HepG2 (cell line): ENCODE measurements around the gene BAHCC1. TPM values are rescaled to one million over a fixed set of nuclear protein-coding genes. Genes with fewer than 3 reads are reported as not detected.

Experiments used
- CBFB ChIP-seq: sonication (generic); formaldehyde crosslinking; IDR thresholded peaks from 2 replicates; pipeline ENCODE4 v1.4.0; 2020; ENCODE audit warnings: missing genetic modification reagents
- CTCF ChIP-seq: sonication (generic); formaldehyde crosslinking; IDR thresholded peaks from 2 replicates; pipeline ENCODE4 v1.5.0; 2020; ENCODE audit warnings: mild to moderate bottlenecking, missing genetic modification reagents, moderate library complexity
- E2F5 ChIP-seq: sonication (generic); formaldehyde crosslinking; conservative IDR thresholded peaks from 2 replicates; pipeline ENCODE4 v1.4.0; 2020; ENCODE audit warnings: missing genetic modification reagents
- EHMT2 ChIP-seq: fragments of 200-600 bp; sonication (generic); IDR thresholded peaks from 2 replicates; pipeline ENCODE4 v1.7.0; 2017; ENCODE audit warnings: antibody characterized with exemption, low read depth, low read length, borderline replicate concordance
- FOXK2 ChIP-seq: fragments of 450-650 bp; IDR thresholded peaks from 2 replicates; pipeline ENCODE4 v1.6.1; 2016
- GPN1 ChIP-seq: sonication (generic); formaldehyde crosslinking; IDR thresholded peaks from 2 replicates; pipeline ENCODE4 v1.5.1; 2020; ENCODE audit warnings: missing genetic modification reagents, borderline replicate concordance
- KLF16 ChIP-seq, 2 experiments: sonication (generic) in 1 of 2; formaldehyde crosslinking in 1 of 2; IDR thresholded peaks; 2 replicates each; pipeline versions ENCODE4 v1.6.1 to v1.8.0; 2016 to 2023; ENCODE audit warnings: missing genetic modification reagents in 2 of 2, missing compliant biosample characterization in 1 of 2
- MAFF ChIP-seq: IDR thresholded peaks from 2 replicates; pipeline ENCODE4 v1.6.1; 2011; ENCODE audit warnings: low read depth, low read length, improper control_type of control experiment
- MYC ChIP-seq: sonication (generic); formaldehyde crosslinking; IDR thresholded peaks from 2 replicates; pipeline ENCODE4 v1.9.0; 2021; ENCODE audit warnings: missing genetic modification reagents, borderline replicate concordance
- NFE2L1 ChIP-seq: sonication (generic); formaldehyde crosslinking; IDR thresholded peaks from 2 replicates; pipeline ENCODE4 v1.4.0; 2020; ENCODE audit warnings: missing genetic modification reagents, mild to moderate bottlenecking, borderline replicate concordance
- NR3C1 ChIP-seq: sonication (generic); formaldehyde crosslinking; IDR thresholded peaks from 2 replicates; pipeline ENCODE4 v1.4.0; 2020; ENCODE audit warnings: missing genetic modification reagents
- PBX3 ChIP-seq: sonication (generic); formaldehyde crosslinking; IDR thresholded peaks from 2 replicates; pipeline ENCODE4 v1.8.1; 2023; ENCODE audit warnings: missing genetic modification reagents, inconsistent platforms, borderline replicate concordance
- RBM22 ChIP-seq: fragments of 200-400 bp; formaldehyde crosslinking; optimal IDR thresholded peaks from 2 replicates; pipeline ENCODE3; 2017; ENCODE audit warnings: mild to moderate bottlenecking, low read length, moderate library complexity
- RXRA ChIP-seq: sonication (generic); formaldehyde crosslinking; IDR thresholded peaks from 2 replicates; pipeline ENCODE4 v1.5.1; 2020; ENCODE audit warnings: missing genetic modification reagents
- ZFY ChIP-seq: sonication (generic); formaldehyde crosslinking; IDR thresholded peaks from 2 replicates; pipeline ENCODE4 v1.4.0; 2020; ENCODE audit warnings: missing genetic modification reagents
- ZKSCAN1 ChIP-seq: fragments of 150-350 bp; IDR thresholded peaks from 2 replicates; pipeline ENCODE4 v1.6.1; 2014; ENCODE audit warnings: low read length
- ZNF160 ChIP-seq: sonication (generic); formaldehyde crosslinking; IDR thresholded peaks from 2 replicates; pipeline ENCODE4 v1.8.0; 2022; ENCODE audit warnings: mild to moderate bottlenecking, inconsistent platforms, missing genetic modification reagents
- ZNF468 ChIP-seq: sonication (generic); formaldehyde crosslinking; IDR thresholded peaks from 2 replicates; pipeline ENCODE4 v1.8.0; 2022; ENCODE audit warnings: mild to moderate bottlenecking, moderate library complexity, missing genetic modification reagents
- polyA plus RNA-seq, 8 experiments: library from polyadenylated mRNA; depleted of rRNA in 3 of 8; stranded (reverse) in 7 of 8; unstranded in 1 of 8; fragments of >200 nt; fragmentation: Illumina TruSeq in 4 of 8; extraction: Trizol in 4 of 8; gene quantifications; 2 replicates each; pipeline versions ENCODE4 v1.2.1 to v1.2.3, GENCODE V29; 2011 to 2016; ENCODE audit warnings: low read depth in 4 of 8, missing spikeins in 1 of 8, mixed read lengths in 1 of 8; ENCODE audit not compliant: insufficient read depth in 1 of 8
- total RNA-seq, 5 experiments: library from RNA; depleted of rRNA; stranded (reverse); fragments of >200 nt; fragmentation: Illumina TruSeq; extraction: Trizol; gene quantifications; 2 replicates each; pipeline ENCODE4 v1.2.3, GENCODE V29; 2016; ENCODE audit warnings: low read depth in 1 of 5
- TF ChIP-seq, protein P1 (sequence below): sonication (generic); formaldehyde crosslinking; conservative IDR thresholded peaks from 2 replicates; pipeline ENCODE4 v1.8.0; 2022; ENCODE audit warnings: mild to moderate bottlenecking, moderate library complexity, missing genetic modification reagents
- TF ChIP-seq, protein P2 (sequence below): sonication (generic); formaldehyde crosslinking; IDR thresholded peaks from 2 replicates; pipeline ENCODE4 v1.4.0; 2020; ENCODE audit warnings: mild to moderate bottlenecking, missing genetic modification reagents
- TF ChIP-seq, protein P3 (sequence below): sonication (generic); formaldehyde crosslinking; IDR thresholded peaks from 2 replicates; pipeline ENCODE4 v1.8.0; 2022; ENCODE audit warnings: missing genetic modification reagents, low read depth, mild to moderate bottlenecking, borderline replicate concordance

Gene BAHCC1
- total and polyA plus RNA-seq, 2 of the 13 experiments (the other 11 are each of a cell fraction or from before 2014, with no cell fraction given) = 1.4 to 1.7 TPM

DNA sequence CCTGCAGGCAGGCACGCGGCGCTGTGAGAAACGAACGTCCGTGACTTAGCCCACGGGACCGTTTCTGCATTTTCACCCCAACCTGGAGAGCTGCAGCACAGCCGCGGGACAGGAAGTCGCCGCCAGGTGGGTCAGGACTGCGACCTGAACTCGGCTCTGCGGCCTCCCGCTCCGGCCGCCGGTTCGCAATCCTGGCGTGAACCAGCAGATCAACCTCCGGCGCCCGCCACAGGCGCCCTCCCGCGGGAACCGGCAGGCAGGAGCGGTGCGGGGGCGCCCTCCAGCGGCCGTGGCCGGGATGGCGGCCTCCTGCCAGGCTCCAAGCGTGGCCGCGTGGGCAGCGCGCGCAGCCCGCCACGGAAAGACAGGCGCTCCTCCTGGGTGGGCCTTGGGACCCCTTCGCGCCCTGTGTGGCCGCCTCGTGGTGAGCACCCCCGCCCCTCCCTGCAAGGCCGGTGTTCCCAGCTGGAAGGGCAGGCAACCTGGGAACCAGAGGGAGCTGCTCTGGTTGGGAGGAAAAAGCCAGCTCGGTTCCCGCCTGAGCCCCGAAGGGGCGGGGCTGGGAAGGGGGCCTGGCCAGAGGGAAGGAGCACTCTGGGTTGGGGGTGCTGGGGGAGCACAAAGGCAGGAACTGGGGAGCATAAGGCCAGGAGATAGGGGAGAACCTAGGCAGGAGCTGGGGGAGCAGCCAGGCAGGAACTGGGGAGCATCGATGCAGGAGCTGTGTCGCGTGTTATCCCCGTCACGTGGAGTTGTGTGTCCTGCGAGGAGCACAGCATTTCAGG is 89.1 kb downstream of the BAHCC1 start (continued):
- peak; percentile 75 for TF ChIP-seq E2F5 (CRISPR knock-in tag)
- peak; percentile 79 for TF ChIP-seq CBFB (CRISPR knock-in tag)
- TF ChIP-seq NR3C1 = no peak
- peak; percentile 86 for TF ChIP-seq MYC (CRISPR knock-in tag)
- TF ChIP-seq EHMT2 = no peak
- TF ChIP-seq PBX3 (CRISPR knock-in tag) = no peak
- TF ChIP-seq CTCF (CRISPR knock-in tag) = peak; percentile 95
- peak; percentile 64; the same call in 1 of the 2 replicates for TF ChIP-seq ZFY (CRISPR knock-in tag)
- TF ChIP-seq RBM22 = no peak
- no peak; the same call in 1 of the 2 replicates for TF ChIP-seq GPN1
- TF ChIP-seq ZKSCAN1 = no peak; the same call in 1 of the 2 replicates
- no peak for TF ChIP-seq FOXK2
- peak; percentile 75; the same call in 1 of the 2 replicates for TF ChIP-seq ZNF160
- TF ChIP-seq, protein P1, sequence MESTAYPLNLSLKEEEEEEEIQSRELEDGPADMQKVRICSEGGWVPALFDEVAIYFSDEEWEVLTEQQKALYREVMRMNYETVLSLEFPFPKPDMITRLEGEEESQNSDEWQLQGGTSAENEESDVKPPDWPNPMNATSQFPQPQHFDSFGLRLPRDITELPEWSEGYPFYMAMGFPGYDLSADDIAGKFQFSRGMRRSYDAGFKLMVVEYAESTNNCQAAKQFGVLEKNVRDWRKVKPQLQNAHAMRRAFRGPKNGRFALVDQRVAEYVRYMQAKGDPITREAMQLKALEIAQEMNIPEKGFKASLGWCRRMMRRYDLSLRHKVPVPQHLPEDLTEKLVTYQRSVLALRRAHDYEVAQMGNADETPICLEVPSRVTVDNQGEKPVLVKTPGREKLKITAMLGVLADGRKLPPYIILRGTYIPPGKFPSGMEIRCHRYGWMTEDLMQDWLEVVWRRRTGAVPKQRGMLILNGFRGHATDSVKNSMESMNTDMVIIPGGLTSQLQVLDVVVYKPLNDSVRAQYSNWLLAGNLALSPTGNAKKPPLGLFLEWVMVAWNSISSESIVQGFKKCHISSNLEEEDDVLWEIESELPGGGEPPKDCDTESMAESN = peak; percentile 95
- TF ChIP-seq, protein P2, sequence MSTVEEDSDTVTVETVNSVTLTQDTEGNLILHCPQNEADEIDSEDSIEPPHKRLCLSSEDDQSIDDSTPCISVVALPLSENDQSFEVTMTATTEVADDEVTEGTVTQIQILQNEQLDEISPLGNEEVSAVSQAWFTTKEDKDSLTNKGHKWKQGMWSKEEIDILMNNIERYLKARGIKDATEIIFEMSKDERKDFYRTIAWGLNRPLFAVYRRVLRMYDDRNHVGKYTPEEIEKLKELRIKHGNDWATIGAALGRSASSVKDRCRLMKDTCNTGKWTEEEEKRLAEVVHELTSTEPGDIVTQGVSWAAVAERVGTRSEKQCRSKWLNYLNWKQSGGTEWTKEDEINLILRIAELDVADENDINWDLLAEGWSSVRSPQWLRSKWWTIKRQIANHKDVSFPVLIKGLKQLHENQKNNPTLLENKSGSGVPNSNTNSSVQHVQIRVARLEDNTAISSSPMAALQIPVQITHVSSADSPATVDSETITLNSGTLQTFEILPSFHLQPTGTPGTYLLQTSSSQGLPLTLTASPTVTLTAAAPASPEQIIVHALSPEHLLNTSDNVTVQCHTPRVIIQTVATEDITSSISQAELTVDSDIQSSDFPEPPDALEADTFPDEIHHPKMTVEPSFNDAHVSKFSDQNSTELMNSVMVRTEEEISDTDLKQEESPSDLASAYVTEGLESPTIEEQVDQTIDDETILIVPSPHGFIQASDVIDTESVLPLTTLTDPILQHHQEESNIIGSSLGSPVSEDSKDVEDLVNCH (CRISPR knock-in tag) = no peak
- peak in 1 of 2 experiments; percentile 76; a peak in 1 of 4 replicates for TF ChIP-seq KLF16 (CRISPR knock-in tag; IDR thresholded peaks at IDR 0.05)
- TF ChIP-seq RXRA (CRISPR knock-in tag) = peak; percentile 2
- peak; percentile 62; the same call in 1 of the 2 replicates for TF ChIP-seq ZNF468 (CRISPR knock-in tag)
- no peak for TF ChIP-seq NFE2L1 (CRISPR knock-in tag)
- TF ChIP-seq MAFF = no peak
- TF ChIP-seq, protein P3, sequence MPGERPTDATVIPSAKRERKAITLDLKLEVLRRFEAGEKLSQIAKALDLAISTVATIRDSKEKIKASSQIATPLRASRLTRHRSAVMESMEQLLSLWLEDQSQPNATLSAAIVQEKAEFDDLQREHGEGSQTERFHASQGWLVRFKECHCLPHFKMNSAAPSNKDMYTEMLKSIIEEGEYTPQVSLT (CRISPR knock-in tag) = no peak
